Measurements from ENCODE around the gene TMEM82. TPM values are rescaled to one million over a fixed set of nuclear protein-coding genes. Genes with fewer than 3 reads are reported as not detected.

The TMEM82 gene
- total RNA-seq, 1 experiment from 2014 or later, result not detected

DNA sequence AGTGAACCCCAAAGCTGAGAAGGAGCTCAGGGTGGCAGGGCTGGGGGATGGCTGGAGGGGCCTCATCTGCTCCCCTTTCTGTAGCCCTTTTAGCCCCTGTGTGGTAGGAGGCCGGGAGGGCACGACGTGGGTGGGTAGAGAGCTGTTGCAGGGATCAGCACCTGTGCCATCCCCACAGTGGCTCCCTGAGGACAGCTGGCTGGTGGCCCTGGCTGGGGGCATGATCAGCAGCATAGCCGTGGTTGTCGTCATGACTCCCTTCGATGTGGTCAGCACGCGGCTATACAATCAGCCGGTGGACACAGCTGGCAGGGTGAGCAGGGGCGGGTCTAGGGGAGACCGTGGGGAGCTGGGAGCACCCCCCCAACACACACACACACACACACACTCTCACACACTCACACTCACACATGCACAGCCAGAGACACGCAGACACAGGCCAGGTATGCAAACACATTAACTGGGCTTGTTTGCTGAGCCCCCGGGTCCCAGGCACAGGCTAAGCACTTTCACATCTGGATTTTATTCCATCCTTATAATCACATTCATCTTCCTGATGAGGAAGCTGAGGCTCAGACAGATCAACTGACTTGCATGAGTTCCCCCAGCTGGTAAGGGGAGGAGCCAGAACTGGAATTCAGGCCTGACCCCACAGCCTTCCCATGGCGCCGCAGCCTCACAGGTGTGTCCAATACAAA, 3.7 kb upstream of the TMEM82 start:
- DNase-seq (ENCODE audit: unreplicated experiment), result no peak
- no peak overlapping the region for H3K4me3 Mint-ChIP-seq (ENCODE audit: unreplicated experiment)
- POLR2A ChIA-PET, result interaction anchor here (0.5 kb wide), 1 partner anchor 143 kb away, joined by 4 read pairs; no protein-coding TSS in a partner anchor
- CTCF ChIA-PET, result interaction anchor here (0.5 to 1.8 kb wide), 5 partner anchors 17 to 303 kb away, joined by 3 to 5 read pairs (median 4); no protein-coding TSS in a partner anchor
- no peaks in the 10 kb centered on the region for H3K27me3 Mint-ChIP-seq (ENCODE audit: insufficient read depth, unreplicated experiment)
- intact Hi-C loops (cut with micrococcal nuclease), result no loop called here
- H3K9me3 Mint-ChIP-seq (ENCODE audit: unreplicated experiment), result no peaks in the 10 kb centered on the region
- no TSS peak for BruUV-seq (replicated peaks)
- H3K36me3 Mint-ChIP-seq (ENCODE audit: insufficient read depth, unreplicated experiment), result peaks cover 7% of the 10 kb centered on the region
- H3K27ac Mint-ChIP-seq (ENCODE audit: low read depth, unreplicated experiment), result no peak overlapping the region
- TF ChIP-seq, protein P1, sequence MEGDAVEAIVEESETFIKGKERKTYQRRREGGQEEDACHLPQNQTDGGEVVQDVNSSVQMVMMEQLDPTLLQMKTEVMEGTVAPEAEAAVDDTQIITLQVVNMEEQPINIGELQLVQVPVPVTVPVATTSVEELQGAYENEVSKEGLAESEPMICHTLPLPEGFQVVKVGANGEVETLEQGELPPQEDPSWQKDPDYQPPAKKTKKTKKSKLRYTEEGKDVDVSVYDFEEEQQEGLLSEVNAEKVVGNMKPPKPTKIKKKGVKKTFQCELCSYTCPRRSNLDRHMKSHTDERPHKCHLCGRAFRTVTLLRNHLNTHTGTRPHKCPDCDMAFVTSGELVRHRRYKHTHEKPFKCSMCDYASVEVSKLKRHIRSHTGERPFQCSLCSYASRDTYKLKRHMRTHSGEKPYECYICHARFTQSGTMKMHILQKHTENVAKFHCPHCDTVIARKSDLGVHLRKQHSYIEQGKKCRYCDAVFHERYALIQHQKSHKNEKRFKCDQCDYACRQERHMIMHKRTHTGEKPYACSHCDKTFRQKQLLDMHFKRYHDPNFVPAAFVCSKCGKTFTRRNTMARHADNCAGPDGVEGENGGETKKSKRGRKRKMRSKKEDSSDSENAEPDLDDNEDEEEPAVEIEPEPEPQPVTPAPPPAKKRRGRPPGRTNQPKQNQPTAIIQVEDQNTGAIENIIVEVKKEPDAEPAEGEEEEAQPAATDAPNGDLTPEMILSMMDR (IDR thresholded peaks at IDR 0.05; ENCODE audit: unreplicated experiment), result no peak
- H3K4me1 Mint-ChIP-seq (ENCODE audit: insufficient read depth, unreplicated experiment), result peaks cover 7% of the 10 kb centered on the region

DNA sequence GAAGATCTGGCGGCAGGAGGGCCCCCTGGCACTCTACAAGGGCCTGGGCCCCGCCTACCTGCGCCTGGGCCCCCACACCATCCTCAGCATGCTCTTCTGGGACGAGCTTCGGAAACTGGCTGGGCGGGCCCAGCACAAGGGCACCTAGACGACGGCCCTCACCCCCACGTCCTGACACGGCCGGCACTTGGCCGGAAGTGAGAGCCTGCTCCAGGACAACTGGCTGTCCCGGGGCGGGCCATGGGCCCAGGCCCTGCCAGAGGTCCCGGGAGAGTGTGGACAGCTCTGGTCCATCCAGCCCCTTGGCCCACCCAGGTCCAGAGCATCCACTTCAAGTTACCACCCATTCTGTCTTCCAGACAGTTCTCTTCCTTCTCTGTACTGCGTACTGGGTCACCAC, 3.0 kb upstream of the TMEM82 start:
- ChIA-PET POLR2A (interaction anchor here (0.5 kb wide), 1 partner anchor 144 kb away, joined by 4 read pairs; no protein-coding TSS in a partner anchor), CTCF (interaction anchor here (0.6 to 1.8 kb wide), 4 partner anchors 17 to 212 kb away, joined by 3 to 5 read pairs (median 4); no protein-coding TSS in a partner anchor)
- TF ChIP-seq, protein P1 (IDR thresholded peaks at IDR 0.05; ENCODE audit: unreplicated experiment), result no peak
- H3K9me3 Mint-ChIP-seq (ENCODE audit: unreplicated experiment), result no peaks in the 10 kb centered on the region
- H3K27me3 Mint-ChIP-seq (ENCODE audit: insufficient read depth, unreplicated experiment), result no peaks in the 10 kb centered on the region
- peaks cover 7% of the 10 kb centered on the region for H3K4me1 Mint-ChIP-seq (ENCODE audit: insufficient read depth, unreplicated experiment)
- H3K36me3 Mint-ChIP-seq (ENCODE audit: insufficient read depth, unreplicated experiment), result peaks cover 6% of the 10 kb centered on the region
- H3K27ac Mint-ChIP-seq (ENCODE audit: low read depth, unreplicated experiment), result no peak overlapping the region
- BruUV-seq (replicated peaks), result no TSS peak
- intact Hi-C loops (cut with micrococcal nuclease), result no loop called here
- no peak overlapping the region for H3K4me3 Mint-ChIP-seq (ENCODE audit: unreplicated experiment)
- DNase-seq (ENCODE audit: unreplicated experiment), result no peak

DNA sequence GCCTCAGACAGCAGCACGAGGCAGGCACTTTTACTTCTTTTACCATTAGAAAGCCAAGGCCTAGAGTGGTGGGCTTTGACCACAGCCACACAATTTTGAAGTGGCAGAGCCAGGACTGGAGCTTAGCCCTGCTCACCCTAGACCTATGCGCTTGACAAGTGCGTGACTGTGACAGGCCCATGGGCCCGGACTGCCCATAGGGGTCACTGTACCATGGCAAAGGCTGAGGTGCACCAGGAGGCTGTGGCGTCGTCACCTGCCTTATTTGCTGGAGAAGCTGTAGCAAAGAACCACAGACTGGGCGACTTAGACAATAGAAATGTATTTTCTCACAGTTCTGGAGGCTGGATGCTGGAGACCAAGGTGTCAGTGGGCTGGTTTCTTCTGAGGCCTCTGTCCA, 2.6 kb upstream of the TMEM82 start:
- H3K36me3 Mint-ChIP-seq (ENCODE audit: insufficient read depth, unreplicated experiment), result peaks cover 2% of the 10 kb centered on the region
- TF ChIP-seq, protein P1 (IDR thresholded peaks at IDR 0.05; ENCODE audit: unreplicated experiment), result no peak

More for the DNA sequence above, 2.6 kb upstream of the TMEM82 start:
- DNase-seq (ENCODE audit: unreplicated experiment), result no peak
- Mint-ChIP-seq H3K9me3 (ENCODE audit: unreplicated experiment) (no peaks in the 10 kb centered on the region), H3K27ac (ENCODE audit: low read depth, unreplicated experiment) (no peak overlapping the region), H3K4me1 (ENCODE audit: insufficient read depth, unreplicated experiment) (peaks cover 7% of the 10 kb centered on the region), H3K27me3 (ENCODE audit: insufficient read depth, unreplicated experiment) (no peaks in the 10 kb centered on the region), H3K4me3 (ENCODE audit: unreplicated experiment) (no peak overlapping the region)
- no TSS peak for BruUV-seq (replicated peaks)
- intact Hi-C loops (cut with micrococcal nuclease), result no loop called here
- ChIA-PET CTCF (interaction anchor here (0.6 to 1.8 kb wide), 5 partner anchors 16 to 213 kb away, joined by 3 to 6 read pairs (median 4); no protein-coding TSS in a partner anchor), POLR2A (no interaction called here)
